HG03439 (cell line): Measurements from ENCODE around the gene SLC25A1.
"Not testable (repeated sequence)": the region's sequence is repeated elsewhere in the genome, so short reads cannot be mapped to it uniquely, and the experiment has no call there.

Experiments used
- ATAC-seq: cut with Tn5 transposase; IDR thresholded peaks from one replicate; pipeline ENCODE4 v1.9.1; 2021; ENCODE audit warnings: mild to moderate bottlenecking, moderate library complexity; ENCODE audit not compliant: unreplicated experiment

The SLC25A1 gene

DNA sequence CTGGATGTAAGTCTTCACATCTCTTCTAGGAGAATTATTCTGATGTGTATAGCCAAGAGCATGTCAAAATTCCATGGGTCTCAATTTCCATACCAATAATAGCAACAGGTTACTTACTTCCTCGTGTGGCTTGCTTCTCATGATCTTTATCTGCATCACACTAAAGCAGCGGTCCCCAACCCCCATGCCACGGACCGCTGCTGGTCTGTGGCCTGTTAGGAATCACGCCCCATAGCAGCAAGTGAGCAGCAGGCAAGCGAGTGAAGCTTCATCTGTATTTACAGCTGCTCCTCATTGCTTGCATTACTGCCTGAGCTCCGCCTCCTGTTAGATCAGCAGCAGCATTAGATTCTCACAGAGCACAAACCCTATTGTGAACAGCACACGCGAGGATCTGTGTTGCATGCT, 28.9 kb upstream of the SLC25A1 start:
- no peak for ATAC-seq

DNA sequence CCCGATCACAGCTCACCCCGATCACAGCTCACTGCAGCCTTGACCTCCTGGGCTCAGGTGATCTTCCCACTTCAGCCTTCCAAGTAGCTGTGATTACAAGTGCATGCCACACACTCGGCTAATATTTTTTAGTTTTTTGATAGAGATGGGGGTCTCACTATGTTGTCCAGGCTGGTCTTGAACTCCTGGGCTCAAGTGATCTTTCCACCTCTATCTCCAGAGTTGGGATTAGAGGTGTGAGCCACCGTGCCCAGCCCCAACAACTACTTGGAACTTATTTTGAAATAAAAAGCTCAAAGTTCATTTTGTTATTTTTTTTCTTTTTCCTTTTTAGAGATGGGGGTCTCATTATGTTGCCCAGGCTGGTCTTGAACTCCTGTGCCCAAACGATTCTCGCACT, 27.8 kb upstream of the SLC25A1 start:
- ATAC-seq = no peak

DNA sequence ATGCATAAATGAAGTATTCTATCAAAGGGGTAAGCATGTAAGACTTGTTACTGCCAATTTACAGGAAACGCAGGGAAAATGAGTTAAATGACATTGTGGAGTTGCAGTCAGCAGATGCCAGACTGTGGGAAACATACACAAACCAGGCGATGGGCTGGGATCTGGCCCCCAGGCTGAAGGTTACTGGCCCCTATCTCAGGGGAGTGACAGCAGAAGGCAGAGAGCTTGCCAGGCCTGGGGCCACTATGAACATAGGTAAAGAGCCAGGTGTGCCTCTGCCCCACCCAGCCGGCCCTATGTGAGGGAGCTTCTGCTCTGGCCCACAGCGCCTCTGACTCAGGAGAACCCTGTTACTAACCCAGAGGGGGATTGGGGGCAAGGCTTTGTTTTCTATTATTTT, 26.1 kb upstream of the SLC25A1 start:
- no peak for ATAC-seq

DNA sequence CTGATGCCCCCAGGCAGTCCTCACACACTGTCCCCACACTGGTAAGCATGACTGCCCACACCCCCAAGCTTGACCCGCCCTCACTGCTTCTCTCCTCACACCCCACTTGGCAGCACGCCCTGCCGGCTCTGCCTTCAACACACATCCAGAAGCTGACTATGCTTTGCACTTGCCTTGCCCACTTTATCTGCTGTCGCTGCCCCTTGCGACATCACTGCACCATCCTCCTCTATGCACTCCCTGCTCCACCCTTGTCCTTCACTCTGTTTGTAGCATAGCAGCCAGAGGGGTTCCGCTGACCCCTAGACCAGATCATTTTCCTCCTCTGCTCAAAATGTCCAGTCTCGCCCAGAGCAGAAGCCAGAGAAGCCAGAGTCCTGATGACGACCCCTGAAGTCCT, 25.3 kb upstream of the SLC25A1 start:
- no peak for ATAC-seq

DNA sequence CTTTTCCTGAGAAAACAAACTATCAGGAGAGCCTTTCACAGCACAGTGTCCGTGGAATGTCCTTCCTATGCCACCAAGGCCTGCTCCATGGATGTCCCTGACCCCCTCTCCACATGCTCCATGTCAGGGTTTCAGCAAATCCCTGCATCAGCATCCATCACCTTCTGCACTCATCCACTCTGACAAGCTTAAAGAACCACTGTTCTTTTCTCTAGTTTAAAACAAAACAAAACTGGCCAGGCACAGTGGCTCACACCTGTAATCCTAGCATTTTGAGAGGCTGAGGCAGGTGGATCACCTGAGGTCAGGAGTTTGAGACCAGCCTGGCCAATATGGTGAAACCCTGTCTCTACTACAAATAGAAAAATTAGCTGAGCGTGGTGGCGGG, 24.3 kb upstream of the SLC25A1 start:
- not testable (repeated sequence) for ATAC-seq

DNA sequence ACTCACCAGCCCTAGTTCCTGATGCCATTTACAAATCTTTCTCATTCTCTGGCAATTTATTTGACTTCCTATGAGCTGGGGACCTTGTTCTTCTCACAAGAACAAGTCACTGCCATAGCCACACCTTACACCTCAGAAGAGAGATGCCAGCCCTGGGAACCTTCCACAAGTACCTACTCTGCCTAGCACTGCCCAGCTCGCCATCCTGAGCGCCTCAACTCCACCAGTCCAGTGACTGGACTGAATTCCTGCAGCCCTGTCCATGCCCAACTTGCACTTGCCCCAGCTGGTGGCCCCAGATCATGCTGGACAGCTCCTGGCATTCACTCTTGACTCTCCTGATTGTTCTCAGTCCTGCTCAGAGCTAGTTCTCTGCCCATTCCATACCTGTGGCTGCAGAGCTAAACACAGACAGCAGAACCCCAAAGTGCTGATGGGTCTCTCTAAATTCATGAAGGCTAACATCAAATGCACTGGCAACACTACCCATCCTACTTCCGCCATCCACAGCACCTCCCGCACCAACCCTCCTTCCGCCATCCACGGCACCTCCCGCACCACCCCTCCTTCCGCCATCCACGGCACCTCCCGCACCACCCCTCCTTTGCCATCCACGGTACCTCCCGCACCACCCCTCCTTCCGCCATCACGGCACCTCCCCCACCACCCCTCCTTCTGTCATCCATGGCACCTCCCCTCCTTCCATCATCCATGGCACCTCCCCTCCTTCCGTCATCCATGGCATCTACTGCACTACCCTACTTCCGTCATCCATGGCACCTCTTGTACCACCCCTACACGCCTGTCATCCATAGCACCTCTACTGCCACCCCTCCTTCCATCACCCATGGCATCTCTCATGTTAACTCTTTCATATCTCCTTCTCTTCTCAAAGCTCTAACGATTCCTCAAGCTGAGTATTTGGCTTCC, 23.6 kb upstream of the SLC25A1 start:
- ATAC-seq = no peak

DNA sequence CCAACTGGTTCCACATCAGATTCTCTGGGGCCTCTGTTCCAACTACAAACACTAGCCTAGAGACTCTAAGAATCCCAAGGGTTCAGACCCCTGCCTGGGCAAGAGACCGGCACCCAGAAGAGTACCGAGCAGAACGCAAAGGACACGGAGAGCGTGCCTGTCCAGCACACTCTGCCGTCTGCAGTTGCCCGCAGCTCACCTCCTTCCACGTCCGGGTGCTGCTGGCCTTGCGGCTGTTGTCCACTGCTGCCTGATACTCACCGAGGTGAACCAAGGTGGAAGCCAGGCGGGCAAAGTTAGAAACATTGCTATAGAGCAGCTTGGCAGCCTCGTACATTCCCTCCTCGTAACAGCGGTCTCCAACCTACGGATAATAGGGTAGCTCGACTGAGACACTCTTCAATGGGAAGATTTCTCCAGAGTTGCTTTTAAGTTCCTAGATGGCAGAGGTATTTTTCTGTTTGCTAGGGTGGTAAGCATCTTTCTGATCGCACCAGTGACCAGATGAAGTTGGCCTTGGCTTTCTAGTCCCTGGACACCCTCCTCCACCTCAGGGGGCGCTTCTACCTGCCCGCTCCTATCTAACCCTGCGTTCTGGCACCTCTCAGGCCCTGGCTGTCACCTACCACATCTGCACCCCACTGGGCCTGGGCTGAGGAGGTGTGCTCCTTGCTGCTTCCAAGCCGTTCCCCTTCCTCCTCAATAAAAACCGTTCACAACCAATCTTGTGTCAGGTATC, 22.8 kb upstream of the SLC25A1 start:
- no peak for ATAC-seq

DNA sequence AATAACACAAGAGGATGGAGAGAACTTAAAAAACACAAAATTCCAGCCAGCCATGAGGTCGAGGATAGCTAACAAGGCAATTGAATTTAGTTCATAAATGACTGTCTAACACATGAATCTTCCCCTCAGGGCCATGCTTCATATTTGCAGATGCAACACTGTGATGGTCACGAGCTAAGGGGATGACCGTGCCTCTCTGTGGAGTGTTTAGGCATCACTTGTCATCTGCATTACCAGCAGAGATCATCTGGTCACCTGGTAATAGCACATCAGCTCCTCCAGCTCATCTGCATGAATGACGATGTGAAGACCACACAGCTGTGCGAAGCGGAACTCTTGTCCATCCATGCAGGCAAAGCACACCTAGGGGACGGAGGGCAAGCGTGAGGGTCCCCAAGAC, 20.9 kb upstream of the SLC25A1 start:
- no peak for ATAC-seq

DNA sequence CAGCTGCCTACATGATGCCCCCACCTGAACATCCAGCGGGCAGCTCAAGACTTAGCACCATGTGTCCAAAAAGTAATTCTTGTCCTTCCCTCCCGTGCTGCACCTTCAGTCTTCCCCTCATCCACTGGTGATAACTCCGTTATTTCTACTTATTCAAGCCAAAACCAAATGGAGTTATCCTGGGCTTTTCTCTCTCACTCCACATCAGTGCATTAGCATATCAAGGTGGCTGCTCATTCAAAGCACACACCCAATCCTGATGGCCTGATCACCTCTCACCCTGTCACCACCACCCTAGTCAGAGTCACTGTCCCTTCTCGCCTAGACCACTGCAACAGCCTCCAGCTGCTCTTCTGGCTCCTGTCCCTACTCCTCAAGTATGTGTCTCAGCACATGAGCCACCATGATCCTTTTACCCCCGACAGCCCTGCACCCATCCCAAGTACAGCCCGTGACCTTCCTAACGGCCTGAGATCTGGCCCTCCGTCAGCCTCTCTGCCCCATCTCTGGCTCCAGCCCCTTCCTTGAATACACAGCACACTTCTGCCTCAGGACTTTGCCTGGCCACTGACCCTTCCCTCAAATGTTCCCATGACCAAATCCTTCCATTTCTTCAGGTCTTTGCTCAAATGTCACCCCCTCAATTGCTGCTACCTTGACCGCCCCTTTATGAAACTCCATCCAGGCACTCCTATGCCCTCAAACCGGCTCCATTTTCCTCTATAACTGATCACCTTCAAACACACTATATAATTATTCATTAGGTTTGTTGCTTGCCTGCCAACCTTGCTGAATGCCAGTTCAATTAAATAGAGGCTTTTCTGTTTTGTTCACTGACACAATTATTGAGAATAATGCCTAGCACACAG, 19.7 kb upstream of the SLC25A1 start:
- no peak for ATAC-seq

DNA sequence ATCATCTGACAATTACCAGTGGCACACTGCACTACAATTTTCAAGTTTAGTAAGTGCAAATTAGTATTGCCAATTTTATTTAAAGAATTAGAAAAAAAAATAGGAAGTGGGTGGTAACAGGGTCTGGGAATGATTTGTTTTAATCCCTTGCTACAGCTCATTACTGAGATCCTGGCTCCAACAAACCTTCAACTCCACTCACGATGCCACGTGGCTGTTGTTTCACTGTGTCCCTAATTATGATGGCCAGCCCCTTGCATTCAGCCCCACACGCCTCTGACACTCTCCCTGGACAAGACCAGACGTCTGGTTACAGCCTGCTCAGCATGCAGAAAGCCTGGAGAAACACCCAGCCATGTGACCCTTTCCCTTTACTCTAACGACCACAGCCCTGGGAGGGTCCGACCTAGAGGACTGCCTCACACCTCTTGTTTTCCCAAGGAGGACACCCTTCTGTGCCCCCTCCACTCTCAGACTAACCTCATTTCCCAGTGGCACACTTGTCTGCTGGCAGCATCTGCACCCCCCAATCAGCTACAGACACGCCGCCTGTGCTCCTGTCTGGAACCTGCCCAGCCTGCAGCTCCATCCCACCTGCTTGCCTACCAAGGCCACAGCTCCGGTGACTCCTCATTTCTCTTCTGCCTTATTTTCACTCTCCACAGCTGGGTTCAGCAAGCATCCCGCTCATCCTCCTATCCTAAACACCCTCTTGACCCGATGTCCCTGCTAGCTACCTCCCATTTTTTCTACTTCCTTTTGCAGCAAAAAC, 18.5 kb upstream of the SLC25A1 start:
- no peak for ATAC-seq

DNA sequence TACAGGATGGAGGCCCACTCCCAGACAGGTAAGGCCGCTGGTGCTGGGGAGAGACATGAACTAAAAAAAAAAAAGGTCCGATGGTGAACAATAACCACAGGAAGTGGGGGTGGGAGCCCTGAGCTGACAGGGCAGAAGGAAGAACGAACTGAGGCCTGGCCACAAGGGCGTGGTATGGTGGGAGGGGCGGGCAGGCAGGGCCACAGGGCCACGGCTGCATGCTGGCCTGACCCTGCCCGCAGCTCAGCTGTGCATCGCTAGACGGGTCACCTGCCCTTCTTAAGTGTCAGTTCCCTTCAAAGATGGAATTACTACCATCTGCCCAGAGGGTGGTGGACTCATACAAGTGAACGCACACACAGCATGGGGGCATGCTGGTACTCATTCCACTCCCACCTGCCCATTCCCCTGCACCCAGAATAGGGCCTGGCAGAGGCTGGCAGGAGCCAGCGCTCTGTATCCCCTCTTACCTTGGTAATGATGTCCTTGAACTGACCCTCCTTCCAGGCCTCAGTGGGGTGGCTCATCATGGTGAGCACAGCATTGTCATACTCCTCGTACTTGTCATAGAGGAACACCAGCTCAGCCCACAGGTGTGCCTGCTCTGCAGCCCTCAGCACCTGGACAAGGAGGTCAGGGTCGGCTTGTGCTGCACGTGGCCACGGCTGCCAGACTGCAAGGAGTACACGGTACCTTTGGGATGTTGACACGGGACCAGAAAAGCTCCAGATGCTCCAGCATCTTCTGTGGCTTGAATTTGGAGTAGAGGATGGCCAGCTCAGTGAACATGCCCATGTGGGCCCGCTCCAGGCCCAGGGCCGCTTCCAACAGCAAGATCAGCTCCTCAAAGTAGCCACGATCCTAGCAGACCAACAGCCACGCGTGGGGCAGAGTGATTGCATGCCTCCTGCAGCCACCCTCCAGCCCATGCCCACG, 17.5 kb upstream of the SLC25A1 start:
- ATAC-seq = no peak

DNA sequence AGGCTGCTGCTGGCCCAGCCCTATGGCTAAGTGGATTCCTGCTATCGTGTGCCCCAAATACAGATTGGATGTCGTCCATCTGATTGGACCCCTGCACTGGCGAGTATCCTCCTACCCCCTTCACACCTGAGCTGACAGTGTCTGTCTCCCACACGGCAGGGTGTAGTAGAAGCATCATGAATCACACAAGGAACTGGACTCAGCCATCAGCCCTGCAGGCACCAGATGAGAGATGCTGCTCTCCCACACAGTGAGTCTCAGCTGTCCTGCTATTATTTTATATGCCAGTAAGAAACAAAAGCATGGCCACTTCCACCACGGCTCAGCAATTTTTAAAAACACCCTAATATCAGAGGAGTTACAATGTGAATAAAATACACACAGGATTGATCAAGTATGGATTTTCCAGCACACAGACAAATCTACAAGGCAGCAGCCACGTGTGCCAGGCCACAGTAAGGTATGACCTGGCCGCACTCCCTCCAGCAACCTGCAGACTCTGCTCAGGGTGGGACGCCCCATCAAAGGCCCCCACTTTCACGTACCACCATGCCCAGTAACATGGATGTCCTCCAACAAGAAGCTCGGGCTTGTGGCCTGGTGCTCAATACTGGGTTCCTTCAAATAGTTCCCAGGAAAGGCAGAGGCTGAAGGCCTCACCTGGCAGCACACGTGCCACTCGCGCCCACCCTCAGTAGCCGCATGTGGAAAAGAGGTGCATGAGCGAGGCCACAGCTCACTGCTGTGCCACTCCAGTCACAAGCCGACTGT, 16.4 kb upstream of the SLC25A1 start:
- ATAC-seq = no peak

DNA sequence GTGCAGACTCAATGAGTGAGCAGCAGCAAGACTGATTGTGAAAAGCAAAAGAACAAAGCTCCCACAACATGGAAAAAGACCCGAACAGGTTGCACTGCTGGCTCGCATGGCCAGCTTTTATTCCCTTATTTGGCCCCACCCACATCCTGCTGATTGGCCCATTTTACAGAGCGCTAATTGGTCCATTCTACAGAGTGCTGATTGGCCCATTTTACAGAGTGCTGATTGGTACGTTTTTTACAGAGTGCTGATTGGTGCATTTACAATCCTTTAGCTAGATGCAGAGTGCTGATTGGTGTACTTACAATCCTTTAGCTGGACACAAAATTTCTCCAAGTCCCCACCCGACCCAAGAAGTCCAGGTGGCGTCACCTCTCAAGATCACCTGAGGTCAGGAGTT, 15.3 kb upstream of the SLC25A1 start:
- no peak for ATAC-seq

DNA sequence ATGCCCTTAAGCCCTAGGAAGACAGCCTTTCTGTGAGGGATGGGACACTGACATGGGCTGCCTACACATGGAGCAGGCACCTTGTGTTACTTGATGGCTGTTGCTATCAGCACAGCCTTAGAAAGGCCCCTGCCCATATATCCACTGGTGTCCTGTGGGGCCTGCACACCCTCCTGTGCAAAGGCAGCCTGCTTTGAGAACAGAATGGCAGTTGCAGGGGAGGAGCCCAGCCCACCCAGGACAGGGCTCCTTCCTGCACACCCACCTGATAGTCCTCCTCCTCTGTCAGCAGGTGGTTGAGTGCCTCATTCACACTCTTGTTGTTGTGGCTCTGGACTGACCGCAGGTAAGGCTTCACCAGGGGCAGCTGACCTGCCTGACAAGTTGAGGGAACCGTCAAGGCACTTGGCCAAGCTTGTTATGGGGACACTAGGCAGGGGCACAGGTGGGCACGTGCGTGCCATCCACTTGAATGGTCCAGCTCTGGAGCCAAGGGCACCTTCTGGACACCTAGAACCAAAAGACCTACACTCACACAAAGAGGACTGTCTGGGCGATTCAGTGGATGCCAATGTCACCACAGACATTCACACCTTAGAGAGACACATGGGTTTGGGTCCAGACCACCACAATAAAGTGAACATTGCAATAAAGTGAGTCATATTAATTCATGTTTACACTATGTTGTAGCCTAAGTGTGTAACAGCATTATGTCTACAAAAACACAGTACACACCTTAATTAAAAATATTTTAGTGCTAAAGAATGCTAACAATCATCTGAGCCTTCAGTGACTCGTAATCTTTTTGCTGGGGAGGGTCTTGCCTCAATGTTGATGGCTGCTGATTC, 9.4 kb upstream of the SLC25A1 start:
- ATAC-seq = no peak

DNA sequence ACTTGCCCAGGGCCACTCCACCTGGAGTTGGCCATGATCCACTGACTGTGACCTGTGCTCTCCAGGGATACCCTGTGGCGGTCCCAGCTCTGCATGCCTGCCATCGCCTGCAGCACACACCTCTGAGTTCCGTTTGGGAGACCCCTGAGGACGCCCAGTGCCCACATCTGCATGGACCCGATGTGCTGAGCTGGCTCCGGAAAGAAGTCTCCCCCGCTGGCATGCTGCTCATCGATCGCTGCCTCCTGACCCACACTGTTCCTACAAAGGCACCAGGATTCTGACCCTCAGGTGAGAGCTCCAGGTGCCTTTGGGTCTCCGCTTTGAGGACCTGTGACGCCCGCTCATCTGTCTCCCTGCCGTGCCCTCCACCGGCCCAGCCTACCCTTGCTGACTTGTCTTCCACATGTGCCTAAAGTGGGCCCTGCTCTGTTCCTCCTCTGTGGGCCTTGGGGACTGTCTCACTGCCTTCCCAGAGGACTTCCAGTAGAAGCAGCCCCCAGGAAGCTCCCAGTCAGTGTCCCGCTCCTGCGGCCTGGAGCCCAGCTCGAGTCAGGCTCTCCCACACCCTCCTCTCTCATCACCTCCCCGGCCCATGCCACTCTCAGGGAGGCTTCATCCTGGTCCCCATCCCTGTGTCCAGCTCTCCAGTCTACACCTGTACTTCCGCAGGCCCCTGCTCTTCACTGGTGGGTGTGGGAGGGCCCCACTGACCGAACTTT, 5.9 kb upstream of the SLC25A1 start:
- no peak for ATAC-seq

DNA sequence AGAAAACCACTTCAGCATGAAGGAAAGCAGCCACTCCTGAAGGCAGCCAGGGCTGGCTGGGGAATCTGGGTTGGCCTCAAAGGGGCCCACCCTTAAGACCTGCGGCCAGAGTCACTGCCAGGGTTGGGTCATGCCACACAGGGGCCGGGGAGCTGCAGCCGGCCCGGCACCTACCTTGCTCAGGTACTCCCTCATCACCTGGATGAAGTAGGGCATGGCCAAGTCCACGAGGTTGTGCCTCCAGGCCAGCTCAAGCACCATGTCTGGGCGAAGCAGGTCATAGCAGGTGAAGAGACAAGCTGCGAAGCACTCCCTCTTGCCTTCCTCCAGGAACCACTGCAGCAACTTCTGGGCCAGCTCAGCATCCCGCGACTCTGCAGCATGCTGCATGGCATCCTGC, 4.7 kb upstream of the SLC25A1 start:
- ATAC-seq = no peak

DNA sequence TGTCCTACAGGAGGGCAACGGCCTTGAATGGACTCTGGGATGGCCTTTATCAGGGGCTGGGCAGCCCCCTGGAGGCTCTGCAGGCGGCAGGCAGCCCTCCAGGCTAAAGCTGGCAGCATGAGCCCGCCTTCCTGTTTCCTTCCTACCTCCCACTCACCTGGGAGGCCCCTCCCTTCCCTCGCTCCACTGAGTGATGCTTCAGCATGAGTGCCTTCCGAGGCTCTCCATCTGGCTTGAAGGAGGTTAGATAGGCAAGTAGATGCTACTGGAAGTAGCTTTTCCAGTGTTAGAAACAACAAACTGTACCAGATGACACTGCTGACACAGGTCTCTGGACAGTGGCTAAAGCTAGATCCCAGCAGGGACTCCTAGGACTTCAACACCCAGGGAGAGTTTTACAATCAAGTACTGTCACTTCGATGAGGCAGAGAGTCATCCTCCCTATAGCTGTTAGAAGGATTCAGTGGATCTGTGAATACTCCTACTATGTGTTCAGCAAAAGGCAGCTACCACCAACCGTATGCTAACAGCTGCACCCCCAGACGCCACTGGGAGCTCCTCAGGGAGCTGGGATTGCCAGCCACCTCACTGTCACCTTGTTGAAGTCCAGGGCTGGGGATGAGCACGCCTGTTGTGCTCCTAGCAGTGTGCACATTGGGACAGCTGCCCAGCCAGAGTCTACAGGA, 4.1 kb upstream of the SLC25A1 start:
- ATAC-seq = no peak
